ENCODE measurements around the gene EML1. TPM values are rescaled to one million over a fixed set of nuclear protein-coding genes. Genes with fewer than 3 reads are reported as not detected.

The EML1 gene
- total RNA-seq, 1 donor: under 0.01 TPM

DNA sequence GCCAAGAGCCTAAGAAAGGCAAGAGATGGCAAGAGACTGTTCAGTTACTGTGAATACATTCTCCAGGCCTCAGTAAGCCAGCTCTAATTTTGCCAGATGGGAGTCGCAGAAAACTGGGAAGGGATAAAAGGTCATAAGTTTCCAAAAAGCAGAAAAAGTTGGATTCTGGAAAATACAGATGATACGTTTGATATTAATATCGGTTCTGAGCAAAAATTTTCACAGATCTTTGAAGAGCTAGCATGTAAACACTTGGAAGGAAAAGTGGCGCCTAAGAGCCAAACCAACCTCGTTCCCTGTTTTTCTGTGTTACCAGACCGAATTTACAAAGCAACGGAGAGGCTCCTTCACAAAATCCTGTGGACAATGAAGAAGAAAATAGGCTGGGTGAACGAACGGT, 7.8 kb upstream of the EML1 start:
- H3K4me1 ChIP-seq (ENCODE audit: insufficient read depth, low read length): no peaks in the 10 kb centered on the region
- H3K9me3 ChIP-seq (ENCODE audit: low read depth, low read length): no peaks in the 10 kb centered on the region
- peaks cover 4% of the 10 kb centered on the region for H3K27me3 ChIP-seq (ENCODE audit: insufficient read depth, low read length)
- H3K4me3 ChIP-seq (ENCODE audit: low read length): no peak overlapping the region

DNA sequence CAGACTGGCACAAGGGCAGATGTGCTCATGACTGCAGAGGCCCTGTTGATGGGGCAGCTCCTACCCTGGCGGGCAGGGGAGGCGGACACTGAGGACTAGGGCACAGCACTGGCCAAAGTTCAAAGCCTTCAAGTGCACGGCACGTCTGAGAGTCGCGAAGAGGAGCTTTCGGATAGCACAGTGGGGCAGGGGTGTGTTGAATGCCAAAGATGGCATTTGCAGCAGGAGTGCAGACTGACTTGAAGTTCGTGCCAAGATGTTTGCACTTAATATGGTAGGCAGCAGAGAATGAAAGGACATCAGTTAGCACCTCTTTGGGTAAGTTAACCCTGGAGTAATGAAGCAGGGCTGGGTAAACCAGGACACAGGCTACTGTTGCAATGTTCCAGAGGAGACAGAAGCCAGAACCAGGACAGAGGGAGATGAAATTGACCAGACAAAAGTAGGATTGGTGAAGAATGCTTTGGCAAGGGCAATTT, 6.7 kb upstream of the EML1 start:
- no peaks in the 10 kb centered on the region for H3K4me1 ChIP-seq (ENCODE audit: insufficient read depth, low read length)
- peaks cover 11% of the 10 kb centered on the region for H3K27me3 ChIP-seq (ENCODE audit: insufficient read depth, low read length)
- H3K9me3 ChIP-seq (ENCODE audit: low read depth, low read length): no peaks in the 10 kb centered on the region
- H3K4me3 ChIP-seq (ENCODE audit: low read length): no peak overlapping the region

DNA sequence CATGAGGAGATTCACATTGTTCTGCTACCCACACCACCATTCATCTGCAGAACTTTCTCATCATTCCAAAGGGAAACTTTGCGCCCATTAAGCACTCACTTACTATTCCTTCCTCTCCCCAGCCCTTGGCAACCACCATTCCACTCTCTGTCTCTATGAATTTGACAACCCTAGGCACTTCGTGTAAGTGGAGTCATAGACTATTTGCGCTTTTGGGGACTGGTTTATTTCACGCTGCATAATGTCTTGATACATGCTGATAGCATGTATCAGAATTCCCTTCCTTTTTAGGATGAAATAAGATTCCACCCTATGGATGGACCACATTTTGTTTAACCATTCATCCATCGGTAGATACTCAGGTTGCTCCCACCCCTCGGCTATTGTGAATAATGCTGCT, 4.5 kb upstream of the EML1 start:
- Histone ChIP-seq H3K27me3 (ENCODE audit: insufficient read depth, low read length) (peaks cover 23% of the 10 kb centered on the region), H3K9me3 (ENCODE audit: low read depth, low read length) (no peaks in the 10 kb centered on the region), H3K4me1 (ENCODE audit: insufficient read depth, low read length) (peaks cover under 1% of the 10 kb centered on the region), H3K4me3 (ENCODE audit: low read length) (no peak overlapping the region)

DNA sequence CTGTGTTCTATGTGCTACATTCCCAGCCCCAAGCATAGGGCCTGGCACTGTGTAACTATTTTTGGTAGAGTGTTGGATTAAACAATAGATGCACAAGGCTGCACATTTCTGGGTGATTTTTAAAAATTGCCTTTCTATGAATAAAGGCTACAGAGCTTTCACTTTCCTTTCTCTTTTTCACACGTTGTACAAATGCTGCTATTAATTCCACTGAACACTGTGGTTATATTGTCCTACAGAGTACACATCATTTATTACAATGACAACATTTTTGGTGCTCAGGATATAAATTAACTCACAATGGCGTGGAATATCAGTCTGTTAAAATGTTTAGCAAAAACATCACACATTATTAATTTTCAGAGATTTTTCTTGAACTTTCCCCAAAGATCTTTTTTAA, 3.6 kb upstream of the EML1 start:
- Histone ChIP-seq H3K4me1 (ENCODE audit: insufficient read depth, low read length) (peaks cover 3% of the 10 kb centered on the region), H3K4me3 (ENCODE audit: low read length) (no peak overlapping the region), H3K9me3 (ENCODE audit: low read depth, low read length) (no peaks in the 10 kb centered on the region), H3K27me3 (ENCODE audit: insufficient read depth, low read length) (peaks cover 31% of the 10 kb centered on the region)

DNA sequence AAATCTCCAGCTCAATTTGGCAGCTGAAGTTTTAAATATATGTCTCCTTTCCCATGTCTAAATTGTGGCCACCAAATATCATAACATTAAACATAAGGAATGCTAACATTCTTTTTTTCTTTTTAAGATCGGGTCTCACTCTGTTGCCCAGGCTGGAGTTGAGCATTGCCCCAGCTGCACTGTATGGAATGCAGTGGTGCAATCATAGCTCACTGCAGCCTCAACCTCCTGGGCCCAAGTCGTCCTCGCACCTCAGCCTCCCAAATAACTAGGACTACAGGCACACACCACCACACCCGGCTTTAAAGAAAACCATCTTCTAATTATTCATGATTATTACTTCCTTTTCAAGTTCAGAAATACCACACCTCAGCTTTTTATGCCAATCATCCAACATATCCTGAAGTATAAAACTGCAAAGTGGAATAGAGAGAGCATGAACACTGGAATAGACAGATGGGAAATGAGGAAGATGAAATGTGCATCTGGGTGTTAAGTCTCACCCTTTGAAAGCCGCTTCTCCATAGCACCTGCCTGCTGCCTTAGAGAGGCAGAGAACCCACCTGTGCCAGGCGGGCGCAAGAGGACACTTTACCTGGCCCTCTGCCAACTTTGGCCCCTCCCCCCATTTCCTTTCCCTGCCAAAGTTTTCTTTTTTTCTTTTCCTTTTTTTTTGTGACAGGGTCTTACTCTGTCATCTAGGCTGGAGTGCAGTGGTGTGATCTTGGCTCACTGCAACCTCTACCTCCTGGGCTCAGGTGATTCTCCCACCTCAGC, 2.8 kb upstream of the EML1 start:
- H3K9me3 ChIP-seq (ENCODE audit: low read depth, low read length): no peaks in the 10 kb centered on the region
- H3K4me3 ChIP-seq (ENCODE audit: low read length): no peak overlapping the region
- H3K27me3 ChIP-seq (ENCODE audit: insufficient read depth, low read length): peaks cover 39% of the 10 kb centered on the region
- H3K4me1 ChIP-seq (ENCODE audit: insufficient read depth, low read length): peaks cover 3% of the 10 kb centered on the region

DNA sequence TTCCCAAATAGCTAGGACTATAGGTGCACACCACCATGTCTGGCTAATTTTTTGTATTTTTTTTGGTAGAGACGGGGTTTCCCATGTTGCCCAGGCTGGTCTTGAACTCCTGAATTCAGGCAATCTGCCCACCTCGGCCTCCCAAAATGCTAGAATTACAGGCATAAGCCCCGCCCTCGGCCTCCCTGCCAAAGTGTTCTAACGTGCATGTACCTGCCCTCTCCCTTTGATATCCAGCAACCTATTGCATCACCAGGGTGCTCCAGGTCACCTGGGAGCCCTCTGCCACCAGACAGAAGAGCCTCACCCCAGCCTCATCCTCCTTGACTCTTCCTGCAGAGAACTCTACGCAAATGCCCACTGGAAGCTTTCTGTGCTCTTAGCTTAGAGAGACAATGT, 2.2 kb upstream of the EML1 start:
- Histone ChIP-seq H3K4me3 (ENCODE audit: low read length) (no peak overlapping the region), H3K9me3 (ENCODE audit: low read depth, low read length) (no peaks in the 10 kb centered on the region), H3K27me3 (ENCODE audit: insufficient read depth, low read length) (peaks cover 45% of the 10 kb centered on the region), H3K4me1 (ENCODE audit: insufficient read depth, low read length) (peaks cover 3% of the 10 kb centered on the region)

DNA sequence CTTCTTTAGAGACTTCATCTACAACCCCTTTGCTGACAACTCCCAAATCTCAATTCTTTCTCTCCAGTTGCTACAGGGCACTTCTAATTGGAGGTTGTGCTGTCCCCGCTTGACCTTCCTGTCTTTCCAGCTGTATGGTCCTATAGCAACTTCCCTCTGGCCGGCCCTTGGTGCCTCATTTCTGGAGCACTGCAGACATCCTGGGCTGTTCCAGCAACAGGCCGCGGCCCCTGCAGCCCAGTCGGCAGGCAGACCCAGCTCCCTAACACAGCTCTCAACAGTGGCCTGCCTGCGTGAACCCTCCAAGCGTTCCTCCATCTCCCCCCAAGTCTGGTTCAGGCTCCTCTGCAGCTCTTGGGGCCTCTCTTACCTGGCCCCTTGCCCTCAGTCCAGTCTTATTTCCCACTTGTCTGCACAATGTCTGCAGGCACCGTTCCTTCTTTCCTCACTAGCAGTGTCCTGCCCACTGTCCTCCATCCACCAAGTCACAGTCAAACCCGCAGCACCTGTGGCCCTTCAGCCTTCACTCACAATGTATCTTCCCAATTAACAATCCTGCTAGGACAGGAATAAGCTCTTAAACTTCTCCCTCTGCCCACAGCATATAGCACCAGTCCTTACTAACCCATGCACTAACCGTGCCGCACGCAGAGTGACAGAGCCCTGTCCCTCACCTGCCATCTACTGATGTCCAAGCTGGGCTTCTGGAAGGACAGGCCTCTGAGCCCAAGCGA, 1.6 kb upstream of the EML1 start:
- Histone ChIP-seq H3K4me1 (ENCODE audit: insufficient read depth, low read length) (peaks cover 3% of the 10 kb centered on the region), H3K4me3 (ENCODE audit: low read length) (no peak overlapping the region), H3K9me3 (ENCODE audit: low read depth, low read length) (no peaks in the 10 kb centered on the region), H3K27me3 (ENCODE audit: insufficient read depth, low read length) (peaks cover 52% of the 10 kb centered on the region)

DNA sequence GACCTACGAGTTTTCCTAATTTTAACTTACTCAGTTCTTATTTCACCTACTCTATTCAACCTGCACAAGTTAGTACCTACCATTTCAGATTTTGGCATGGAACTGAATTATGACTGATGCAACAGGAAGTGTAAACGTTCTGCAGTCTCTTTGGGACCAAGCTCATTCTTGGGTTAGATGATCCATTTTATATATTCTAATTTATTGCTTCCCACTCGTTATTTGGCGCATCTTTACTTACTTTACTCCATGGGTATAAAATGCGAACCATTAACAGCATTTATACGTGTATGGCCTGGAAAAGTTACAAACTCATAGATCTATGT, 1.0 kb upstream of the EML1 start:
- Histone ChIP-seq H3K27me3 (ENCODE audit: insufficient read depth, low read length) (peaks cover 57% of the 10 kb centered on the region), H3K9me3 (ENCODE audit: low read depth, low read length) (no peaks in the 10 kb centered on the region), H3K4me1 (ENCODE audit: insufficient read depth, low read length) (peaks cover 3% of the 10 kb centered on the region), H3K4me3 (ENCODE audit: low read length) (no peak overlapping the region)

DNA sequence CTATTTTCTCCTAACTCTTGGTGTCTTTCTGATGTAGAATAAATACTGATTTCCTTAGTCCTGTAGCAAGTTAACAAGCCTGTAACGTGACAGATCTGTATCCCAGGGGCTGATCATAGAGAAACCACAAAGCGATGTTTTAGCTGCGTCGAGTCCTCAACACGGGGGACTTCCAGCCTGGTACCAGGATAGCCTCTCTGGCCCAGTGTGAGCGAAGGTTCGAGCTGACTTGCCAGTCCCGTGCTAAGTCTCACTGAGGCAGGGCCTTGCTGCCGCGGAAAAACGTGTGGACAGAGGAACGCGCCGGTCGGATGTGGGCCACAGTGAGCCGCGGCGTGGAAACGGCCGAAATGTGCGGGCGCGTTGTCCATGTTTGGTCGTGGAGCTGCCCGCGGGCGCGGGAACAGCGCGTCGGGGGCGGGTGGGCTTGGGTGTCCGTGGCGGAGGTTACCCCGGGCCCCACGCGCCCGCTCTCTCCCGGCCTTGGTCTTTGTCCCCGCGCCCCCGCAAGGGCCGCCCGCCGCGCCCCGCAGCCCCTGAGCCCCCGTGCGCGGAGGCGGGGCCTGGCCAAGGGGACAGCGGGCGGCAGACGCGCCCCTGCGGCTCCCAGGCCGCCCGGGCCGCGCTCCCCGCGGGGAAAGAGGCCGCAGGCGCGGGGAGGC, 531 bp upstream of the EML1 start:
- no peaks in the 10 kb centered on the region for H3K9me3 ChIP-seq (ENCODE audit: low read depth, low read length)
- no peak overlapping the region for H3K4me3 ChIP-seq (ENCODE audit: low read length)
- peaks cover 62% of the 10 kb centered on the region for H3K27me3 ChIP-seq (ENCODE audit: insufficient read depth, low read length)
- H3K4me1 ChIP-seq (ENCODE audit: insufficient read depth, low read length): peaks cover 3% of the 10 kb centered on the region

DNA sequence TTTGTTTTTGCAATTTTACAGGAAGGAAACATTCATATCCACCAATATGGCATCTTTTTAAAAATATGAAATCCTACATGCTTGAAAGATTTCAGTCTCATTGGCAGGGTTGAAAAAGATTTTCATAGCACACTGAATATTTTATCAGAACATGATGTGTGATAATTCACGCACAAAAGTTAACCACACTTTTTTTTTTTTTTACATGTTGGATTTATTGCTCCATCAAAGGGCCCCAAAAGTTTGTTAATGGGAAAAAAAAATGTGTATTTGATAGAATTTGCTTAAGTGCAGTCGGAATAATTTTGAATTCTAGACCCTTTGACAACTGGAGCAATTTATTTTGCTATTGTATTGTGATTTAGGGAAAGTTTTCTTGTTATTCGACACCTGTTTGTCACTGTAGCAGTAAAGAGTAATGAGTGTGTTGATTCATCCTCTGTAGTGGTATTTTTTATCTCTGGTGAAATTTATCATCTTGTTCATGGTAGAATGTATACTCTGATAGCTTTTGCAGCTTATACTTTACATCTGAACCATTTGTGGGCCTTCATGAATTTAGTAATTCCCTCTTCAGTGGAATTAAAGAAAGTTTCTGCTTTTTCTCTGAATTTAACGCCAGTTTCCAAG, 1.1 kb downstream of the EML1 start:
- Histone ChIP-seq H3K4me3 (ENCODE audit: low read length) (no peak overlapping the region), H3K27me3 (ENCODE audit: insufficient read depth, low read length) (peaks cover 78% of the 10 kb centered on the region), H3K4me1 (ENCODE audit: insufficient read depth, low read length) (peaks cover 3% of the 10 kb centered on the region), H3K9me3 (ENCODE audit: low read depth, low read length) (no peaks in the 10 kb centered on the region)

DNA sequence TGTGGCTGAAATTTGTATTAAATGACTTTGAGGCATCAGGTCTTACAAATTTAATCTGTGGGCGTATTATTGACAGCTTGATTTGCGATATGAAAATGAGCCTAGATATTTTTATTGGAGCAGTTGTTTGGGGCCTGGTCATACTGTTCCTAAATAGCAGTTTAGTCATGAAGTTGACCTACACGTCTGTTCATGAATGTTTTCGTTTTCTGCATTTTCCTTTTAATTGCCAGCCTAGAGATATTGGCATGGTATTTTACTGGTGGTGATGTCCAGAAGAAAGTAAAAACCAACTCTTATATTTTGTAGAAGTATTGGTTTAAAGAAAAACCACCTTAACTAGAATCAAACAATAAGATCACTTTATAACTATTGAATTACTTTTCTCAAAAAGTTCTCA, 1.8 kb downstream of the EML1 start:
- no peak overlapping the region for H3K4me3 ChIP-seq (ENCODE audit: low read length)
- H3K4me1 ChIP-seq (ENCODE audit: insufficient read depth, low read length): peaks cover 3% of the 10 kb centered on the region
- peaks cover 81% of the 10 kb centered on the region for H3K27me3 ChIP-seq (ENCODE audit: insufficient read depth, low read length)
- H3K9me3 ChIP-seq (ENCODE audit: low read depth, low read length): no peaks in the 10 kb centered on the region

DNA sequence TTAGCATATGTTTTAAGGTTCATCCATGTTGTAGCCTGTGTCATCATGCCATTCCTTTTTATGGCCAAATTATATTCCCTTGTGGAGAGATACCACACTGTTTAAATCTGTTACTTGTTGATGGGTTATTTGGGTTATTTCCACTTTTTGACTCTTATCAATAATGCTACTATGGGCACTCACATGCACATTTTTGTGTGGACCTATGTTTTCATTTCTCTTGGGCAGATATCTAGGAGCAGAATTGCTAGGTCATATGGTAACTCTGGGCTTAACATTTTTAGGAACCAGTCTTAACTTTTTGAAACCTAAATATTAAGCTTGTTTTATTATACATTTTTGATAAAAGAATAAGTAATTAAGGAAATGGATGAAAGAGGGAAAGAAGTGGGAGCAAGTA, 4.0 kb downstream of the EML1 start:
- H3K4me3 ChIP-seq (ENCODE audit: low read length): no peak overlapping the region
- H3K9me3 ChIP-seq (ENCODE audit: low read depth, low read length): no peaks in the 10 kb centered on the region
- H3K27me3 ChIP-seq (ENCODE audit: insufficient read depth, low read length): peaks cover 67% of the 10 kb centered on the region
- peaks cover 3% of the 10 kb centered on the region for H3K4me1 ChIP-seq (ENCODE audit: insufficient read depth, low read length)

DNA sequence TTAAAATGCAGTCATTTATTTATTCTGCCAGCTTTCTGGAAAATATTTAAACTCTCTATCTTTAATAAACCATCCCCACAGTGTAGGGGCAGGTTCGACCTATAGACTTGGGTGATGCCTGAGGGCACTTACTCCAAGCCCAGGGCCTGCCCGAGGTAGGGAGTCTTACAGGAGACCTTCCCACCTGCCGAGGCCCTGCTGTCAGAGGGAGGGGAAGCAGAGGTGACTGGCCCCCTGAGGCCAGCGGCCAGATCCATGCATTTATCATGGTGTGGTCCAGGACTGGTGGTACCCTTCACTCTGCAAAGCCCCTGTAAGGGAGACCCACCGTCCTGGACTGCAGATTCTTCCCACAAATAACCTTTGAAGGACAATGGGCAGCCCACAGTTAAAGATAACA, 7.6 kb downstream of the EML1 start:
- Histone ChIP-seq H3K27me3 (ENCODE audit: insufficient read depth, low read length) (peaks cover 41% of the 10 kb centered on the region), H3K4me1 (ENCODE audit: insufficient read depth, low read length) (no peaks in the 10 kb centered on the region)

DNA sequence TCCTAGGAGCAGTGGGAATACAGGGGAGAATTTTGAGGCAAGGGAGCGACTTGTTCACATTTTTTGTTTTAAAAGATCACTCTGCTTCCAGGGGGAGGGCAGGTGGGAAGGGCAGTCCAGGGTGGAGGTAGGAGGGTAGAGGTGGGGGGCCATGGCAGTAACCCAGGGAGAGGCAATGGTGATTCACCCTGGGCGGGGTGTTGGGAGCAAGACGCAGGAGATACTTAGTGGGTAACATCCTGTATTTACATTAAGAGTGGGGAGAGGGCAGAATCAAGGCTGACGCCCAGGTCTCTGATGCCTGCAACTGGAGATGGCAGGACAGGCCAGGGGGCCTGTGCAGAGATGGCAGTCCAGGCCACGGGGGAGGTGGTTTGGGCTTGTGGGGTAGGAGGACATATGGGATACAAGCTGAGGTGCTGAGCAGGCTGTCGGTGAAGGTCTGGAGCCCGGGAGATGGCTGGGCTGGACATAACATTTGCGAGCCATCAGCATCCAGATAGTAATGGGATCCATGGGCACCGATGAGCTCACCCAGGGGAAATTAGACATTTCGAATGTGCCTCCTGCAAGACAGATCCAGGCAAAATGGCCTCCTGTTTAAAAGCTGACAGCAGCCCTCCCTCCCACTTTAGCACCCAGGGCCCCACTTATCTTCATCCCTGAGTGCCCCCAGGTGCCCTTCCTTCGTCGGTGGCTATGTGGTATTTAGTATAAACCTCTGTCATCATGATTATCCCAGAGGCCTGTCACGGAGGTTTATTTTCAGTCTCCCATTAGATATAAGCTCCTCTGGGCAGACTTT, 9.3 kb downstream of the EML1 start:
- no peak overlapping the region for H3K4me3 ChIP-seq (ENCODE audit: low read length)
- H3K9me3 ChIP-seq (ENCODE audit: low read depth, low read length): no peaks in the 10 kb centered on the region
- H3K27me3 ChIP-seq (ENCODE audit: insufficient read depth, low read length): peaks cover 24% of the 10 kb centered on the region
- H3K4me1 ChIP-seq (ENCODE audit: insufficient read depth, low read length): no peaks in the 10 kb centered on the region

More for the DNA sequence above, 7.6 kb downstream of the EML1 start:
- Histone ChIP-seq H3K9me3 (ENCODE audit: low read depth, low read length) (no peaks in the 10 kb centered on the region), H3K4me3 (ENCODE audit: low read length) (no peak overlapping the region)

All from mononuclear cell (primary cell).